ENCODE measurements around the gene GDI1. TPM values are rescaled to one million over a fixed set of nuclear protein-coding genes. Genes with fewer than 3 reads are reported as not detected.

The GDI1 gene
- total RNA-seq, 4 donors from 2014 or later = 64.9 to 115 (median 73.6) TPM

GRCh38 chrX:154445776-154446175 is 8.8 kb downstream of the GDI1 start:
- Histone ChIP-seq H3K27me3 (no peaks in the 10 kb centered on the region), H3K4me3 (no peak overlapping the region), H3K27ac (no peak overlapping the region), H3K36me3 (peaks cover 41% of the 10 kb centered on the region), H3K9me3 (no peaks in the 10 kb centered on the region), H3K4me1 (peaks cover 22% of the 10 kb centered on the region)
- WGBS = 90% methylated on average over 16 of the region's 16 CpGs
- TF ChIP-seq CTCF (IDR thresholded peaks at IDR 0.05) (no peak), EP300 (IDR thresholded peaks at IDR 0.05) (no peak), POLR2A (IDR thresholded peaks at IDR 0.05) (no peak), POLR2AphosphoS5 (IDR thresholded peaks at IDR 0.05) (no peak)
- DNase-seq (ENCODE audit: low spot score in 2 of 2) = no peak

GRCh38 chrX:154446430-154446829 is 9.5 kb downstream of the GDI1 start:
- 90% methylated on average over 12 of the region's 12 CpGs for WGBS
- no peaks in the 10 kb centered on the region for H3K27me3 ChIP-seq
- H3K4me1 ChIP-seq = peaks cover 22% of the 10 kb centered on the region
- H3K9me3 ChIP-seq = no peaks in the 10 kb centered on the region
- DNase-seq (ENCODE audit: low spot score in 2 of 2) = no peak
- no peak overlapping the region for H3K4me3 ChIP-seq
- H3K27ac ChIP-seq = no peak overlapping the region
- TF ChIP-seq CTCF (IDR thresholded peaks at IDR 0.05) (no peak), EP300 (IDR thresholded peaks at IDR 0.05) (no peak), POLR2AphosphoS5 (IDR thresholded peaks at IDR 0.05) (no peak), POLR2A (IDR thresholded peaks at IDR 0.05) (no peak)
- H3K36me3 ChIP-seq = peaks cover 36% of the 10 kb centered on the region

- Histone ChIP-seq H3K27me3 (no peaks in the 10 kb centered on the region), H3K27ac (no peak overlapping the region), H3K9me3 (no peaks in the 10 kb centered on the region), H3K36me3 (peaks cover 23% of the 10 kb centered on the region), H3K4me1 (peaks cover 19% of the 10 kb centered on the region), H3K4me3 (no peak overlapping the region)
- DNase-seq (ENCODE audit: low spot score in 2 of 2) = no peak
- WGBS = 92% methylated on average over 14 of the region's 14 CpGs
- TF ChIP-seq CTCF (IDR thresholded peaks at IDR 0.05) = no peak
- no peak for TF ChIP-seq POLR2A (IDR thresholded peaks at IDR 0.05)
- TF ChIP-seq POLR2AphosphoS5 (IDR thresholded peaks at IDR 0.05) = no peak
- no peak for TF ChIP-seq EP300 (IDR thresholded peaks at IDR 0.05)
Measured at GRCh38 chrX:154448484-154448883, 11.5 kb downstream of the GDI1 start.

GRCh38 chrX:154449618-154450017 is 12.7 kb downstream of the GDI1 start:
- Histone ChIP-seq H3K4me3 (no peak overlapping the region), H3K36me3 (peaks cover 23% of the 10 kb centered on the region), H3K27ac (no peak overlapping the region), H3K9me3 (no peaks in the 10 kb centered on the region), H3K27me3 (no peaks in the 10 kb centered on the region), H3K4me1 (peaks cover 10% of the 10 kb centered on the region)
- TF ChIP-seq CTCF (IDR thresholded peaks at IDR 0.05) = no peak
- no peak for TF ChIP-seq POLR2AphosphoS5 (IDR thresholded peaks at IDR 0.05)
- TF ChIP-seq EP300 (IDR thresholded peaks at IDR 0.05) = no peak
- no peak for TF ChIP-seq POLR2A (IDR thresholded peaks at IDR 0.05)
- WGBS = 89% methylated on average over 5 of the region's 18 CpGs
- no peak for DNase-seq (ENCODE audit: low spot score in 2 of 2)

GRCh38 chrX:154450312-154450711 is 13.4 kb downstream of the GDI1 start:
- Histone ChIP-seq H3K36me3 (peaks cover 23% of the 10 kb centered on the region), H3K9me3 (no peaks in the 10 kb centered on the region), H3K4me1 (peaks cover 4% of the 10 kb centered on the region), H3K27ac (no peak overlapping the region), H3K27me3 (no peaks in the 10 kb centered on the region), H3K4me3 (no peak overlapping the region)
- TF ChIP-seq POLR2A (IDR thresholded peaks at IDR 0.05) = no peak
- TF ChIP-seq POLR2AphosphoS5 (IDR thresholded peaks at IDR 0.05) = no peak
- no peak for TF ChIP-seq EP300 (IDR thresholded peaks at IDR 0.05)
- no peak for TF ChIP-seq CTCF (IDR thresholded peaks at IDR 0.05)
- WGBS = 94% methylated on average over 15 of the region's 17 CpGs
- DNase-seq (ENCODE audit: low spot score in 2 of 2) = no peak
